Measurements from ENCODE around the gene ALPK3. TPM values are rescaled to one million over a fixed set of nuclear protein-coding genes. Genes with fewer than 3 reads are reported as not detected.

Gene ALPK3
- total RNA-seq, 2 donors from 2014 or later: 59.9 to 75.7 TPM

GRCh38 chr15:84793431-84794161 lies 23.6 kb upstream of the ALPK3 start:
- no peak for DNase-seq
- intact Hi-C loops (cut with DNase I): loop anchor here in 1 of 2 donors (10.0 kb wide), 1 partner anchor 199 kb away; no protein-coding TSS in a partner anchor
- ATAC-seq: no peak

- DNase-seq: no peak
- intact Hi-C loops (cut with DNase I): loop anchor here in 1 of 2 donors (10.0 kb wide), 1 partner anchor 199 kb away; no protein-coding TSS in a partner anchor
- ATAC-seq: no peak
Measured at GRCh38 chr15:84794162-84794547, 23.0 kb upstream of the ALPK3 start.

GRCh38 chr15:84795186-84795585 lies 22.0 kb upstream of the ALPK3 start:
- intact Hi-C loops (cut with DNase I): loop anchor here in 1 of 2 donors (10.0 kb wide), 1 partner anchor 200 kb away; no protein-coding TSS in a partner anchor
- DNase-seq (no peak), ATAC-seq (no peak)

GRCh38 chr15:84797212-84797611 lies 19.9 kb upstream of the ALPK3 start:
- intact Hi-C loops (cut with DNase I): loop anchor here in 1 of 2 donors (10.0 kb wide), 1 partner anchor 202 kb away; no protein-coding TSS in a partner anchor
- no peak for ATAC-seq
- no peak for DNase-seq

GRCh38 chr15:84797801-84798200 lies 19.4 kb upstream of the ALPK3 start:
- DNase-seq: no peak
- intact Hi-C loops (cut with DNase I): loop anchor here in 1 of 2 donors (10.0 kb wide), 1 partner anchor 203 kb away; no protein-coding TSS in a partner anchor
- peak in 1 of 2 donors; percentile 11 for ATAC-seq

GRCh38 chr15:84798436-84798946 lies 18.7 kb upstream of the ALPK3 start:
- no peak for ATAC-seq
- DNase-seq: no peak
- intact Hi-C loops (cut with DNase I): loop anchor here in 1 of 2 donors (10.0 kb wide), 1 partner anchor 204 kb away; no protein-coding TSS in a partner anchor

GRCh38 chr15:84799511-84800187 lies 17.5 kb upstream of the ALPK3 start:
- ATAC-seq (peak; percentile 7 to 9), DNase-seq (no peak)
- intact Hi-C loops (cut with DNase I): loop anchor here in 1 of 2 donors (10.0 kb wide), 1 partner anchor 205 kb away; no protein-coding TSS in a partner anchor

- no peak for ATAC-seq
- intact Hi-C loops (cut with DNase I): no loop called here
- no peak for DNase-seq
Measured at GRCh38 chr15:84800365-84800806, 16.8 kb upstream of the ALPK3 start.

- no peak for ATAC-seq
- no peak for DNase-seq
- intact Hi-C loops (cut with DNase I): no loop called here
Measured at GRCh38 chr15:84804005-84804900, 12.9 kb upstream of the ALPK3 start.

GRCh38 chr15:84805221-84805620 lies 11.9 kb upstream of the ALPK3 start:
- ATAC-seq: no peak
- no peak for DNase-seq
- intact Hi-C loops (cut with DNase I): no loop called here

- intact Hi-C loops (cut with DNase I): no loop called here
- ATAC-seq (no peak), DNase-seq (no peak)
Measured at GRCh38 chr15:84807228-84807627, 9.9 kb upstream of the ALPK3 start.

GRCh38 chr15:84810073-84810840 lies 6.9 kb upstream of the ALPK3 start:
- DNase-seq: no peak
- intact Hi-C loops (cut with DNase I): loop anchor here in 1 of 2 donors (5.0 kb wide), 1 partner anchor 48 kb away; no protein-coding TSS in a partner anchor
- ATAC-seq: peak; percentile 64 to 83

- ATAC-seq (peak in 1 of 2 donors; percentile 7), DNase-seq (no peak)
- intact Hi-C loops (cut with DNase I): loop anchor here in 1 of 2 donors (5.0 kb wide), 1 partner anchor 49 kb away; no protein-coding TSS in a partner anchor
Measured at GRCh38 chr15:84811151-84811550, 6.0 kb upstream of the ALPK3 start.

GRCh38 chr15:84811828-84812227 lies 5.3 kb upstream of the ALPK3 start:
- DNase-seq (no peak), ATAC-seq (no peak)
- intact Hi-C loops (cut with DNase I): loop anchor here in 1 of 2 donors (5.0 kb wide), 1 partner anchor 50 kb away; no protein-coding TSS in a partner anchor

- ATAC-seq (no peak), DNase-seq (no peak)
- intact Hi-C loops (cut with DNase I): loop anchor here in 1 of 2 donors (5.0 kb wide), 1 partner anchor 51 kb away; no protein-coding TSS in a partner anchor
Measured at GRCh38 chr15:84812842-84813241, 4.3 kb upstream of the ALPK3 start.

- intact Hi-C loops (cut with DNase I): loop anchor here in 1 of 2 donors (5.0 kb wide), 1 partner anchor 51 kb away; no protein-coding TSS in a partner anchor
- DNase-seq (no peak), ATAC-seq (no peak)
Measured at GRCh38 chr15:84813435-84813834, 3.7 kb upstream of the ALPK3 start.

- ATAC-seq (no peak), DNase-seq (no peak)
- intact Hi-C loops (cut with DNase I): loop anchor here in 1 of 2 donors (5.0 kb wide), 1 partner anchor 52 kb away; no protein-coding TSS in a partner anchor
Measured at GRCh38 chr15:84813931-84814330, 3.2 kb upstream of the ALPK3 start.

- intact Hi-C loops (cut with DNase I): loop anchor here in 1 of 2 donors (5.0 kb wide), 2 partner anchors 53 to 63 kb away; no protein-coding TSS in a partner anchor
- DNase-seq: no peak
Measured at GRCh38 chr15:84814916-84815315, 2.2 kb upstream of the ALPK3 start.

More at GRCh38 chr15:84814916-84815315, 2.2 kb upstream of the ALPK3 start:
- no peak for ATAC-seq

Measured in left cardiac atrium (tissue), 4 donors.